ENCODE results near the gene PDE1C. TPM values are rescaled to one million over a fixed set of nuclear protein-coding genes. Genes with fewer than 3 reads are reported as not detected.
A peak's percentile ranks its signal among the peaks of the same experiment; 100 is the strongest.

The PDE1C gene
- total RNA-seq, 1 experiment from 2014 or later = 14.1 TPM

DNA sequence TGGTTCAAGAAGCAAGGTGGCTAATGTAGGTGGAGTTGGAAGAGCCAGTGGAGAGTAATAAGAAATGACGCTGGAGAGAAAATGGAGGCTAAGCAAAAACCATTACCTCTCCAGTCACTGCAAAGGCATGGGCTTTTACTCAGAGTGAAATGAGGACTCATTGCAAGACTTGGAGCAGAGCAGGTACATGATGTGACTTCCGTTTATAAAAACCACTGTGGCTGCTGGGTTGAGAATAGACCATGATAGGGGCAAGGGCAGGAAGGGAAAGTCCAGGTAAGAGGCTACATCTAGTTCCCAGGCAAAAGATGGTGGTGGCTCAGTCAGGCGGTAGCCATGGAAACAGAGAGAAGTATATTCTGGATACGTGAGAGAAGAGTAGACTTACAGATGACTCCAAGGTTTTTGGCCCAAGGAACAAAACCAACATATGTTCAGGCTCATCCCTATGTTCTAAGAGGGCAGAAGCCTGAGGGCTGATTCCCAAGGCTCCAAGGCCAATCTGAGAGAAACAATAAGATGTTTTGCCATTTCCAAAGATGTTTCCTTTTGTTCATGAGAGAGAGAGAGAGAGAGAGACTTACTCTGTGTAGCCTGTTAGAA is 21.5 kb upstream of the PDE1C start:
- intact Hi-C loops (cut with micrococcal nuclease) = loop anchor here (2.0 to 5.0 kb wide), 3 partner anchors 71 to 274 kb away; no protein-coding TSS in a partner anchor
- H4K20me1 ChIP-seq (ENCODE audit: low read length) = no peaks in the 10 kb centered on the region
- H2AFZ ChIP-seq (ENCODE audit: low read length) = no peak overlapping the region
- ATAC-seq (no peak), DNase-seq (no peak)
- H3K4me1 ChIP-seq (ENCODE audit: insufficient read depth, low read length) = peaks cover 47% of the 10 kb centered on the region
- POLR2A ChIA-PET (ENCODE audit: unreplicated experiment) = no interaction called here
- TF ChIP-seq, protein P1, sequence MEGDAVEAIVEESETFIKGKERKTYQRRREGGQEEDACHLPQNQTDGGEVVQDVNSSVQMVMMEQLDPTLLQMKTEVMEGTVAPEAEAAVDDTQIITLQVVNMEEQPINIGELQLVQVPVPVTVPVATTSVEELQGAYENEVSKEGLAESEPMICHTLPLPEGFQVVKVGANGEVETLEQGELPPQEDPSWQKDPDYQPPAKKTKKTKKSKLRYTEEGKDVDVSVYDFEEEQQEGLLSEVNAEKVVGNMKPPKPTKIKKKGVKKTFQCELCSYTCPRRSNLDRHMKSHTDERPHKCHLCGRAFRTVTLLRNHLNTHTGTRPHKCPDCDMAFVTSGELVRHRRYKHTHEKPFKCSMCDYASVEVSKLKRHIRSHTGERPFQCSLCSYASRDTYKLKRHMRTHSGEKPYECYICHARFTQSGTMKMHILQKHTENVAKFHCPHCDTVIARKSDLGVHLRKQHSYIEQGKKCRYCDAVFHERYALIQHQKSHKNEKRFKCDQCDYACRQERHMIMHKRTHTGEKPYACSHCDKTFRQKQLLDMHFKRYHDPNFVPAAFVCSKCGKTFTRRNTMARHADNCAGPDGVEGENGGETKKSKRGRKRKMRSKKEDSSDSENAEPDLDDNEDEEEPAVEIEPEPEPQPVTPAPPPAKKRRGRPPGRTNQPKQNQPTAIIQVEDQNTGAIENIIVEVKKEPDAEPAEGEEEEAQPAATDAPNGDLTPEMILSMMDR (conservative IDR thresholded peaks at IDR 0.05; ENCODE audit: low read depth, low read length) = no peak
- TF ChIP-seq EZH2 (IDR thresholded peaks at IDR 0.05; ENCODE audit: low read length, unreplicated experiment) = no peak
- no peak for TF ChIP-seq EZH2phosphoT487 (IDR thresholded peaks at IDR 0.05; ENCODE audit: borderline replicate concordance, low read length)
- BruUV-seq (replicated peaks) = no TSS peak
- no peaks in the 10 kb centered on the region for H3F3A ChIP-seq (ENCODE audit: low read length, unreplicated experiment)
- no peaks in the 10 kb centered on the region for H3K79me2 ChIP-seq (ENCODE audit: low read length)
- H3K36me3 ChIP-seq (ENCODE audit: low read depth, low read length) = no peaks in the 10 kb centered on the region
- H3K9me3 ChIP-seq (ENCODE audit: low read length) = no peaks in the 10 kb centered on the region
- CTCF ChIA-PET = no interaction called here
- no peak overlapping the region for H3K4me2 ChIP-seq (ENCODE audit: low read length)
- H3K27ac ChIP-seq (ENCODE audit: low read length) = no peak overlapping the region
- no peaks in the 10 kb centered on the region for H3K27me3 ChIP-seq (ENCODE audit: low read length)
- H3K9ac ChIP-seq (ENCODE audit: low read length) = no peak overlapping the region
- no peaks in the 10 kb centered on the region for H3K9me2 ChIP-seq (replicated peaks; ENCODE audit: low read length)
- H3K4me3 ChIP-seq (ENCODE audit: low read length) = no peak overlapping the region

DNA sequence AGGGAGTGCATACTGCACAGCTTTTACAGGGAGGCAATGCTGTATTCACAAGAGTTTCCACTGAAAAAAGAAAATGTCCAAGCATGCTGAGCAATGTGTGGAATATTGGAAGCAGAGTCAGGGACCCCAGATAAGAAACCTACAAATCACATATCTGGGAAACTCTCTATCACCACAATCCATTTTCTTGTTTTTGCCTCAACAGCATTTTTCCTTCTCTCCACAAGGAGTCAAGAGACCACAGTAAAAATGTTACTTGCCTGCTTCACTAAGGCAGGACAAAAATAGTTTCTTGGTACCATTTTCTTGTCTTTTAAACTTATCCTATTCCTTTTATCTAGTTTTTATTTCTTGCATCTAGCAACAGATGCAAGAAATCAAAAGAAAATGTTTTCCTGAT is 19.5 kb upstream of the PDE1C start:
- Histone ChIP-seq H3K4me3 (ENCODE audit: low read length) (no peak overlapping the region), H3K36me3 (ENCODE audit: low read depth, low read length) (no peaks in the 10 kb centered on the region), H3K4me1 (ENCODE audit: insufficient read depth, low read length) (peaks cover 43% of the 10 kb centered on the region), H3K9me2 (replicated peaks; ENCODE audit: low read length) (no peaks in the 10 kb centered on the region), H3K4me2 (ENCODE audit: low read length) (no peak overlapping the region), H3K79me2 (ENCODE audit: low read length) (no peaks in the 10 kb centered on the region), H2AFZ (ENCODE audit: low read length) (no peak overlapping the region), H3K9ac (ENCODE audit: low read length) (no peak overlapping the region), H3F3A (ENCODE audit: low read length, unreplicated experiment) (no peaks in the 10 kb centered on the region), H3K27me3 (ENCODE audit: low read length) (no peaks in the 10 kb centered on the region), H3K27ac (ENCODE audit: low read length) (no peak overlapping the region), H3K9me3 (ENCODE audit: low read length) (no peaks in the 10 kb centered on the region), H4K20me1 (ENCODE audit: low read length) (no peaks in the 10 kb centered on the region)
- no peak for DNase-seq
- intact Hi-C loops (cut with micrococcal nuclease) = loop anchor here (5.0 kb wide), 2 partner anchors 142 to 272 kb away; no protein-coding TSS in a partner anchor
- no peak for ATAC-seq
- BruUV-seq (replicated peaks) = no TSS peak
- ChIA-PET POLR2A (ENCODE audit: unreplicated experiment) (no interaction called here), CTCF (interaction anchor here (1.4 kb wide), 1 partner anchor 114 kb away, joined by 3 read pairs; no protein-coding TSS in a partner anchor)
- TF ChIP-seq EZH2 (IDR thresholded peaks at IDR 0.05; ENCODE audit: low read length, unreplicated experiment) (no peak), EZH2phosphoT487 (IDR thresholded peaks at IDR 0.05; ENCODE audit: borderline replicate concordance, low read length) (no peak)
- TF ChIP-seq, protein P1 (conservative IDR thresholded peaks at IDR 0.05; ENCODE audit: low read depth, low read length) = no peak

DNA sequence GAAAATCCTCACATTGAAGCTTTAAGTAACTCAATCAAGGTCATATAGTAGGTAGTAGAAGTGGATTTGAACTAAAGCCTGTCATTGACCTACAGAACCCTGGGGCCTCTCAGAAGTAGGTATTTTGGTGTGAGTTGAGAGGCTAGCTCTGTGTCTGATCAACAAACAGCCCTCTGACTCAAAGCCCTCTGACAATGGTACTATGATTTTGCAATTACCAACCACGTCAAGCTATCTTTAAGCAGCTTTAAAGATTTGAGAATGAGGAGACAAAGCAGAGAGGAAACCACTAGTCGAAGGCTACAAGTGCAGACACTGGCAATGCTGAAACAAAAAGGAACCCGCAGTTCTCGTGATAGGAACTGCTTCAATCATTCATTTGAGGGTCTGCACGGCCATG is 19.0 kb upstream of the PDE1C start:
- no peak for DNase-seq
- intact Hi-C loops (cut with micrococcal nuclease) = no loop called here
- Histone ChIP-seq H3K27ac (ENCODE audit: low read length) (peak overlapping the region; percentile 14; the same call in 1 of the 2 replicates), H3K9ac (ENCODE audit: low read length) (no peak overlapping the region), H3K27me3 (ENCODE audit: low read length) (no peaks in the 10 kb centered on the region), H4K20me1 (ENCODE audit: low read length) (no peaks in the 10 kb centered on the region), H3K79me2 (ENCODE audit: low read length) (no peaks in the 10 kb centered on the region), H3K4me2 (ENCODE audit: low read length) (no peak overlapping the region; the same call in 1 of the 2 replicates), H3K4me1 (ENCODE audit: insufficient read depth, low read length) (peaks cover 39% of the 10 kb centered on the region), H3K9me3 (ENCODE audit: low read length) (no peaks in the 10 kb centered on the region), H2AFZ (ENCODE audit: low read length) (no peak overlapping the region), H3K9me2 (replicated peaks; ENCODE audit: low read length) (no peaks in the 10 kb centered on the region), H3K36me3 (ENCODE audit: low read depth, low read length) (no peaks in the 10 kb centered on the region), H3F3A (ENCODE audit: low read length, unreplicated experiment) (no peaks in the 10 kb centered on the region), H3K4me3 (ENCODE audit: low read length) (no peak overlapping the region)
- ATAC-seq = no peak
- ChIA-PET POLR2A (ENCODE audit: unreplicated experiment) (no interaction called here), CTCF (interaction anchor here (1.4 kb wide), 1 partner anchor 115 kb away, joined by 3 read pairs; no protein-coding TSS in a partner anchor)
- TF ChIP-seq, protein P1 (conservative IDR thresholded peaks at IDR 0.05; ENCODE audit: low read depth, low read length) = no peak
- no peak for TF ChIP-seq EZH2 (IDR thresholded peaks at IDR 0.05; ENCODE audit: low read length, unreplicated experiment)
- TF ChIP-seq EZH2phosphoT487 (IDR thresholded peaks at IDR 0.05; ENCODE audit: borderline replicate concordance, low read length) = no peak
- BruUV-seq (replicated peaks) = no TSS peak
